Peyer's patch (tissue), 4 donors: ENCODE measurements around the gene ELL. TPM values are rescaled to one million over a fixed set of nuclear protein-coding genes. Genes with fewer than 3 reads are reported as not detected.

Experiments used
- DNase-seq, 3 donors: peaks; one replicate each; pipeline ENCODE4 v3.0.0-alpha.2; 2017 to 2019
- H3K27ac ChIP-seq, 4 donors: fragments of 200-600 bp; sonication (generic); one replicate each; pipeline ENCODE4 v1.5.1; 2016 to 2019
- H3K27me3 ChIP-seq, 2 donors: fragments of 200-600 bp; sonication (generic); one replicate each; pipeline ENCODE4 v1.5.1; 2019
- H3K36me3 ChIP-seq, 3 donors: fragments of 200-600 bp; sonication (generic); one replicate each; pipeline ENCODE4 v1.5.1; 2016 to 2019
- H3K4me1 ChIP-seq, 4 donors: fragments of 200-600 bp; sonication (generic); one replicate each; pipeline ENCODE4 v1.5.1; 2016 to 2019
- H3K4me3 ChIP-seq, 4 donors: fragments of 200-600 bp; sonication (generic); 1 replicate in 3 of 4; 2 replicates in 1 of 4; pipeline ENCODE4 v1.5.1; 2016 to 2019; ENCODE audit warnings: mild to moderate bottlenecking in 1 of 4
- H3K9me3 ChIP-seq, 4 donors: fragments of 200-600 bp; sonication (generic); one replicate each; pipeline ENCODE4 v1.5.1; 2016 to 2019; ENCODE audit warnings: mild to moderate bottlenecking in 1 of 4
- POLR2A ChIP-seq, 2 donors: fragments of 450-650 bp; IDR thresholded peaks; one replicate each; pipeline ENCODE4 v1.5.1; 2017; ENCODE audit warnings: antibody characterized with exemption in 2 of 2, mild to moderate bottlenecking in 2 of 2, moderate library complexity in 2 of 2
- total RNA-seq, 4 donors: library from RNA; depleted of rRNA; stranded (reverse); fragments of >200 nt; gene quantifications; one replicate each; pipeline ENCODE4 v1.1.0, GENCODE V29; 2016
- TF ChIP-seq, protein P1 (sequence below), 6 experiments: fragments of 450-650 bp in 4 of 6; fragments of 200-600 bp in 2 of 6; sonication (generic) in 1 of 6; IDR thresholded peaks; one replicate each; pipeline ENCODE4 v1.5.1; 2017 to 2019; ENCODE audit warnings: antibody characterized with exemption in 6 of 6, mild to moderate bottlenecking in 3 of 6, moderate library complexity in 1 of 6

Gene ELL
- total RNA-seq, 4 donors from 2014 or later = 18.9 to 49.5 (median 34.2) TPM

- Histone ChIP-seq H3K36me3 (peaks cover 0 to 38% (median 0%) of the 10 kb centered on the region in 3 donors), H3K27me3 (no peaks in the 10 kb centered on the region)
- peak in 2 of 3 donors; percentile 22 to 81 for DNase-seq
Observed at GRCh38 chr19:18464646-18465045, 57.2 kb downstream of the ELL start.

GRCh38 chr19:18461471-18461870 lies 60.4 kb downstream of the ELL start:
- H3K9me3 ChIP-seq = no peaks in the 10 kb centered on the region
- peaks cover 0 to 50% (median 3%) of the 10 kb centered on the region in 4 donors for H3K4me1 ChIP-seq
- H3K27me3 ChIP-seq = no peaks in the 10 kb centered on the region
- no peak overlapping the region for H3K4me3 ChIP-seq
- TF ChIP-seq POLR2A (IDR thresholded peaks at IDR 0.05) = no peak
- TF ChIP-seq, protein P1, sequence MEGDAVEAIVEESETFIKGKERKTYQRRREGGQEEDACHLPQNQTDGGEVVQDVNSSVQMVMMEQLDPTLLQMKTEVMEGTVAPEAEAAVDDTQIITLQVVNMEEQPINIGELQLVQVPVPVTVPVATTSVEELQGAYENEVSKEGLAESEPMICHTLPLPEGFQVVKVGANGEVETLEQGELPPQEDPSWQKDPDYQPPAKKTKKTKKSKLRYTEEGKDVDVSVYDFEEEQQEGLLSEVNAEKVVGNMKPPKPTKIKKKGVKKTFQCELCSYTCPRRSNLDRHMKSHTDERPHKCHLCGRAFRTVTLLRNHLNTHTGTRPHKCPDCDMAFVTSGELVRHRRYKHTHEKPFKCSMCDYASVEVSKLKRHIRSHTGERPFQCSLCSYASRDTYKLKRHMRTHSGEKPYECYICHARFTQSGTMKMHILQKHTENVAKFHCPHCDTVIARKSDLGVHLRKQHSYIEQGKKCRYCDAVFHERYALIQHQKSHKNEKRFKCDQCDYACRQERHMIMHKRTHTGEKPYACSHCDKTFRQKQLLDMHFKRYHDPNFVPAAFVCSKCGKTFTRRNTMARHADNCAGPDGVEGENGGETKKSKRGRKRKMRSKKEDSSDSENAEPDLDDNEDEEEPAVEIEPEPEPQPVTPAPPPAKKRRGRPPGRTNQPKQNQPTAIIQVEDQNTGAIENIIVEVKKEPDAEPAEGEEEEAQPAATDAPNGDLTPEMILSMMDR (IDR thresholded peaks at IDR 0.05) = no peak
- H3K36me3 ChIP-seq = peaks cover 0 to 61% (median 0%) of the 10 kb centered on the region in 3 donors
- DNase-seq = no peak
- peak overlapping the region; percentile 59 to 89 (median 74) for H3K27ac ChIP-seq

More at GRCh38 chr19:18464646-18465045, 57.2 kb downstream of the ELL start:
- Histone ChIP-seq H3K4me1 (peaks cover 0 to 63% (median 5%) of the 10 kb centered on the region in 4 donors), H3K9me3 (no peaks in the 10 kb centered on the region), H3K27ac (peak overlapping the region; percentile 59 to 75 (median 70)), H3K4me3 (no peak overlapping the region)
- no peak for TF ChIP-seq POLR2A (IDR thresholded peaks at IDR 0.05)
- TF ChIP-seq, protein P1 (IDR thresholded peaks at IDR 0.05) = no peak

DNA sequence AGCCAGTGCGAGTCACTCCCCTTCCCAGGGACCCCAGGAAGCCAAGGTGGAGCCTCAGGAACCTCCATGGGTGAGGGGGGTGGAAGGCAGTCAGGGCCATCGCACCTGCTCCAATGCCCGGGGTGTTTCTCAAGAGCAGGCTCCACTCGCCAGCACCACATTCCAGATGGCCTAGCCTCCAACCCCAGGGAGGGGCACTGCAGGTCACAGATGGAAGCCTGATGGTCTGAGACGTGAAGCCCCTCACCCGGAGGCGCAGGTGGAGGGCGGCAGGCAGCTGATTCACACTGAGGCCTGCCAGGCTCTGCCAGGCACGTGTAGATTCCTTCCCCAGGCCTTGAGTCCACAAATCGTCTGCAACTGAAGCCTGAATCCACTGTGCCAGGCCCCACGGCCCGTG lies 61.0 kb downstream of the ELL start:
- Histone ChIP-seq H3K27me3 (no peaks in the 10 kb centered on the region), H3K36me3 (peaks cover 0 to 66% (median 0%) of the 10 kb centered on the region in 3 donors), H3K4me1 (peaks cover 0 to 45% (median 3%) of the 10 kb centered on the region in 4 donors), H3K27ac (peak overlapping the region; percentile 59 to 89 (median 74)), H3K4me3 (no peak overlapping the region), H3K9me3 (no peaks in the 10 kb centered on the region)
- no peak for DNase-seq
- TF ChIP-seq, protein P1 (IDR thresholded peaks at IDR 0.05) = no peak
- no peak for TF ChIP-seq POLR2A (IDR thresholded peaks at IDR 0.05)

- H3K4me1 ChIP-seq = peaks cover 0 to 25% (median 2%) of the 10 kb centered on the region in 4 donors
- TF ChIP-seq, protein P1 (IDR thresholded peaks at IDR 0.05) = no peak
- no peak for TF ChIP-seq POLR2A (IDR thresholded peaks at IDR 0.05)
- peak overlapping the region in 3 of 4 donors; percentile 30 to 52 (median 42) for H3K27ac ChIP-seq
- H3K27me3 ChIP-seq = no peaks in the 10 kb centered on the region
- no peak overlapping the region for H3K4me3 ChIP-seq
- H3K9me3 ChIP-seq = no peaks in the 10 kb centered on the region
- H3K36me3 ChIP-seq = peaks cover 0 to 54% (median 0%) of the 10 kb centered on the region in 3 donors
- DNase-seq = no peak
Observed at GRCh38 chr19:18457483-18458331, 64.2 kb downstream of the ELL start.

- H3K36me3 ChIP-seq = peaks cover 0 to 62% (median 0%) of the 10 kb centered on the region in 3 donors
- no peaks in the 10 kb centered on the region for H3K9me3 ChIP-seq
- TF ChIP-seq, protein P1 (IDR thresholded peaks at IDR 0.05) = no peak
- TF ChIP-seq POLR2A (IDR thresholded peaks at IDR 0.05) = no peak
- no peak for DNase-seq
- peaks cover 0 to 25% (median 2%) of the 10 kb centered on the region in 4 donors for H3K4me1 ChIP-seq
- peak overlapping the region in 3 of 4 donors; percentile 30 to 52 (median 42) for H3K27ac ChIP-seq
- no peaks in the 10 kb centered on the region for H3K27me3 ChIP-seq
- H3K4me3 ChIP-seq = no peak overlapping the region
Observed at GRCh38 chr19:18456974-18457373, 64.9 kb downstream of the ELL start.
